ENCODE data around the gene OR8G1.
"Not testable (repeated sequence)": the region's sequence is repeated elsewhere in the genome, so short reads cannot be mapped to it uniquely, and the experiment has no call there.

The OR8G1 gene

DNA sequence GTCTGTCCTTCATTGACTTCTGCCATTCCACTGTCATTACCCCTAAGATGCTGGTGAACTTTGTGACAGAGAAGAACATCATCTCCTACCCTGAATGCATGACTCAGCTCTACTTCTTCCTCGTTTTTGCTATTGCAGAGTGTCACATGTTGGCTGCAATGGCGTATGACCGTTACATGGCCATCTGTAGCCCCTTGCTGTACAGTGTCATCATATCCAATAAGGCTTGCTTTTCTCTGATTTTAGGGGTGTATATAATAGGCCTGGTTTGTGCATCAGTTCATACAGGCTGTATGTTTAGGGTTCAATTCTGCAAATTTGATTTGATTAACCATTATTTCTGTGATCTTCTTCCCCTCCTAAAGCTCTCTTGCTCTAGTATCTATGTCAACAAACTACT lies 9.0 kb downstream of the OR8G1 start:
- not testable (repeated sequence) for DNase-seq

DNA sequence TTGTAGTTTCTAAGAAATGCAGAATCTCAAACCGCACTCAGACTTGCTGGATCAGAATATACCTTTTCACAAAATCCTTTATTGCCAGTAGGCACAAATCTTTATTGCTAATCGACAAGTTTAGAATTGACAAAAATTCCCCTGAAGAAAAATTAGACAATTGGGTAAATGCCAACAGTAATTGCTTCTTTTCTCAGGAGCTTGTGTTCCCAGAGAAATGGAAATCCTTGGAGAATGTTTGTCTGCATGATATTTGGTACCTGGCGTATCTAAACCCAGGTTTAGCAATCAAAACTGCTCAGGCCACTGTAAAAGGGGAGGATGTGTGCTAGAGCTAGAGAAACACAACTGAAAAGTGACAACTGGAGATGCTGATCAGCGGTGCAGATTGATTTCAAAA lies 15.2 kb downstream of the OR8G1 start, which contains the start of gene OR8G5:
OR8G5 (plus strand) TSS at position 301 of the 400 bp plus-strand sequence. CDS start 8,556 bp downstream, outside the sequence.
- no peak for DNase-seq

- DNase-seq = not testable (repeated sequence)
Observed at GRCh38 chr11:124265041-124265440, 24.1 kb downstream of the OR8G1 start.

- not testable (repeated sequence) for DNase-seq
Observed at GRCh38 chr11:124270886-124271285, 30.0 kb downstream of the OR8G1 start.

- no peak for DNase-seq
Observed at GRCh38 chr11:124274000-124274399, 33.1 kb downstream of the OR8G1 start.

DNA sequence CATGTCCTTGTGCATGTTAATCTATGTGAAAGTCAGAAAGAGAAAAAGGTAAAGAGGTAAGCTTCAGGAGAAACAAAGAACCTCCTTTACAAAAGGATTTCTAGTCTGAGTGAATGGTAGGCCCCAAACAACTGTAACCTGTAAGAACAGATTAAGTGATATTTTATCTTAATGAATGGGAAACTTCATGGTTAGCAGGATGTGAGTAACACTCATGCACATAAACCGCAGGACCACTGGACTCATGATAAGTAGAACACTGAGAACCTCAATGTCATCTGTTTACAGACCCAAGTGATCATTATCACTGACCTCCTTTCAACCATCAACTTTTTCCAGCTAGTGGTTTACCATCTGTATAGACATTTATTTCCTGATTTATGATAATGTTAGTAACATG lies 35.2 kb downstream of the OR8G1 start:
- DNase-seq = no peak

GRCh38 chr11:124277207-124277606 lies 36.3 kb downstream of the OR8G1 start:
- no peak for DNase-seq

DNA sequence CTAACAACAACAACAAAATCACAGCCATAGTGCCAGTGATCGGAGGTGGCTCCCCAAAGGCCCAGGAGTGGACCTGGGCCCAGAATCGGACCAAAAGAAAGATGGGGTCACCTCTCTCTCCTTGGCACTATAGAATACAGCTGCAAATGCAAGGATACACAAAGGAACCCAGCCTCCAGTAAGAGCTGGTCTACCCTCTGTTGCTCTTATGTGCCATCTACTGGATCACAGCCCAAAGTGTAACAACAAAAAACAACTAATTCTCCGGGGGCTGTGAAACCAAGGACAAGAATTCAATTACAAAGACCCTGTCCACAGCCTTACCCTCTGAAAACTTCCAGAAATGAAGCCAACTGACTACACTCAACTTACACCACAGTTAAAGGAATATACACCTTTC lies 36.9 kb downstream of the OR8G1 start:
- no peak for DNase-seq

- no peak for DNase-seq
Observed at GRCh38 chr11:124278261-124278660, 37.4 kb downstream of the OR8G1 start.

DNA sequence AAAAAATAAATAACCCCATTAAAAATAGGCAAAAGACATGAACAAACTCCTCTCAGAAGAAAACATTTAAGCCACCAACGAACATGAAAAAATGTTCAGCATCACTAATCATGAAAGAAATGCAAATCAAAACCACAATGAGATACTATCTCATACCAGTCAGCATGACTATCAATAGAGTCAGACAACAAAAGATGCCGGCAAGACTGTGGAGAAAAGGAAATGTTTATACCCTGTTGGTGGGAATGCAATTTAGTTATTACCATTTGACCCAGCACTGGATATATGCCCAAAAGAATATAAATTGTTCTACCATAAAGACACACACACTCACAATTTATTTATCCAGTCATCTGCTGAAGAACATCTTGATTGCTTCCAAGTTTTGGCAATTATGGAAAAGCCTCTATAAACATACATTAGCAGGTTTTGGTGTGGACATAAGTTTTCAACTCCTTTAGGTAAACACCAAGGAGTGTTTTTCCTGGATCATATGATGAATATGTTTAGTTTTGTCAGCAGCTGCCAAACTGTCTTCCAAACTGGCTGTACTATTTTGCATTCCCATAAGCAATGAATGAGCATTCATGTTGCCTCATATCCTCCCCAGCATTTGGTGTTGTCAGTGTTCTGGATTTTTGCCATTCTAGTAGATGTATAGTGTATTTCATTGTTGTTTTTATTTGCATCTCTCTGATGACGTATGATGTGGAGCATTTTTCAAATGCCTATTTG lies 44.9 kb downstream of the OR8G1 start:
- DNase-seq = no peak

DNA sequence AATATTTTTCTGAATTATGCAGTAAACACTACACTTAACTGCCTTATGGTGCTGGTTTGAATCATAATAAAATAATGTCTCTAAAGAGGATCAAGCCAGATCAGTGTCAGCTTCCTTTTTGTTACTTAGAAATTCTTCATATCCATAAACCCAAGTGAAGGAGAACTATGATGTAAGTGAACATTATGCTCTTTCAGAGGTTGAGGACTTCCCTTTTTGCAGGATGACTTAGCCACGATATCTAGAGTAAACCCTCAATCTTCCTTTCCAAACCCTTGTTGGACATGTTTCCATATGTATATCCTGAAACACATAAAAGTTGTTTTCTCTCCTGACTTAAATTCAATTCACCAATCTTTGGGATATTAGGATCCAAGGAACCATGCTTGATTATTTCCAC lies 53.8 kb downstream of the OR8G1 start:
- no peak for DNase-seq

DNA sequence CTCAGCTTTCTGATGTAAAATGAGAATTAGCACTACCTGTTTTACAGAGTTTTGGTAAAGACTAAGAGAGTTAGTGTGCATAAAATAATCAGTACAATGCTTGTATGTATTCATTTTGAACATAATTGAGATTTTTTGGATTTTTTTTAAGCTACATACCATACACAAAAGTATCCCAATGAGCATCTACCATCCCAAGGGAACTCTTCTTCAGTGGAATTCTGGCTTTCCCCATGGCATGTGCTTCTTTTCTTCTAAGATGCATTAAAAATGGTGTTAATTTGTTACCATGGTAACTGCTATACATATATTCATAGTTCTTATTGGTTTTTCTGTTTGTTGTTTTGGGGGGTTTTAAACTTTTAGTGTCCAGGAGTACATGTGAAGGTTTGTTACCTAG lies 55.1 kb downstream of the OR8G1 start:
- no peak for DNase-seq

GRCh38 chr11:124297921-124298320 lies 57.0 kb downstream of the OR8G1 start:
- no peak for DNase-seq

DNA sequence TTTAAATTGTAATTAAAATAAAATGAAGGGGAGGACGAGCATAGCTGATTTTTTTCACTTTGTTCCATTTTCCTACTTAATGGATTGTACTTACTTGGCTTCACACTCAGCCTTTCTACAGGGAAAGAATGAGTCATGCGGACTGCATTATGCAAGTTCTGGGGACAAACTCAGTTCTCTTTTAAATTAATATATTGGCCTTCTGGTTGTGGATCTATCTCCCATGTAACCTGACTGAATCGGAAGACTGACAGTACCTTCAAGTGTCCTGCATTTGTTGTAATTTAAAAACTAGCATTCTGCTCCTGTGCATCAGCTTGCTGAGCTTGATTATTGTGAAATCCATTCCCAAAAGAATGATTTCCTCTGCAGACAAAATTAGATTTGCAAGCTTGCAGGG lies 60.7 kb downstream of the OR8G1 start:
- no peak for DNase-seq

DNA sequence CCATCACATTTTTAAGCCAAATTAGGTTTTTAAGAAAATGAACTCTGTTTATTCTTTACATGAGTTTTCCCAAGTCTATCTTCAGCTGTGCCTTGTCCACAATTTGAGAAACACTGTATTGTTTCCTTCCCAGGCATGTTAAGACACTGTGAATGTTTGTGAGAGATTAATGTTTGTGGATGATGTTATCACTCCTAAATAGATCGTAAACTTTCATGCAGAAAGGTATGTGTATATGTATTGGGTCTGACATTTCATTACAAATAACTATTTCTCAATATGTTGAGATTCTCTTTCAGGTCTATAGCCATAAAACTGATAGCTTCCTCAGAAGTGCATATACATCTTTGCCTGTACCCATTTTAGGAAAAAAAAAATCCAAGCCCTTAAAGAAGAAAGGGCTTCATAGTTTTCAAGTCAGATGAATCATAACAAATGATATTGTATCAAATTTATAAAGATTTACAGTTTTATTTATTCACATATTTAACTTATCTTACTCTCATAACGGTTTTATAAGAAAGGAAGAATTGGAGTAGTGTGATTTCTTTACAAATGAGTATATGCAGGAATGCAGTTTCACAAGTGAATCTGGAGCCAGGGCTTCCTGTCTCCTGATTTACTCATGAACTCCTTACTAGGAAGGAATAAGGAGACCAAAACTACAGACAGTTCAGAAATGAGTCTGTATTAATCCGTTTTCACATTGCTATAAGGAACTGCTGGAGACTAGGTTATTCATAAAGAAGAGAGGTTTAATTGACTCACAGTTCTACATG lies 61.6 kb downstream of the OR8G1 start:
- no peak for DNase-seq

Measured in activated naive CD4-positive, alpha-beta T cell treated with anti-CD3 and anti-CD28 coated beads, Interleukin-2, amount 50 U/mL, for 16 hours (primary cell).